Measurements from ENCODE around the gene MAP3K14. TPM values are rescaled to one million over a fixed set of nuclear protein-coding genes. Genes with fewer than 3 reads are reported as not detected.

MAP3K14 gene
- total RNA-seq, 1 experiment from 2014 or later = 10.0 TPM

DNA sequence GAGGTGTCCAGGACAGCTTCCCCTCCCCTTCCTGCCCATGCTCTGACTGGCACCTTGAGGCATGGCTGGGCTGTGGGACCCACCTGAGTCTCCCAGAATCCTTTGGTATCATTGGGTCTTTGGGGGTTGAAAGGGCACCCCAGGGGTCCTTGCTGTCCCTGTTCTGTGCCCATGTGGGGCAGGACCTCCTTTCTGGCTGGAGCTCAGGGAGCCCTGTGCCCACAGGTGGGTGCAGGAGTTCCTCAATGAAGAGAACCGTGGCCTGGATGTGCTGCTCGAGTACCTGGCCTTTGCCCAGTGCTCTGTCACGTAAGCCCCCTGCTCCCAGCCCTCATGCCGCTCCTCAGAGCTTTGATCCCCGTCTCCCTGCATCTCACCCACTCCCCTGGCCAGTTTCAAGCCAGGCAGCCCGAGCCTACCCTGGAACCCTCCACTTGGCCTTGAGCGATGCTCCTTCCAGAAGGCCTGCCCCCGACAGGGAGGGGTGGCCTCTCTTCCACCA, 83.3 kb downstream of the MAP3K14 start:
- intact Hi-C loops (cut with micrococcal nuclease; ENCODE audit: unreplicated experiment) = loop anchor here (5.0 kb wide), 1 partner anchor 194 kb away; no protein-coding TSS in a partner anchor
- Histone ChIP-seq H3K36me3 (ENCODE audit: control insufficient read depth, insufficient read depth, low read length) (no peaks in the 10 kb centered on the region), H3K9me3 (no peaks in the 10 kb centered on the region), H3K4me3 (ENCODE audit: low read depth, low read length) (no peak overlapping the region), H3K4me1 (peaks cover 16% of the 10 kb centered on the region), H3K27me3 (replicated peaks; ENCODE audit: control insufficient read depth, insufficient read depth, low read length) (no peaks in the 10 kb centered on the region)
- H3K27me3 Mint-ChIP-seq (ENCODE audit: insufficient read depth, unreplicated experiment) = peaks cover 4% of the 10 kb centered on the region
- TF ChIP-seq, protein P1, sequence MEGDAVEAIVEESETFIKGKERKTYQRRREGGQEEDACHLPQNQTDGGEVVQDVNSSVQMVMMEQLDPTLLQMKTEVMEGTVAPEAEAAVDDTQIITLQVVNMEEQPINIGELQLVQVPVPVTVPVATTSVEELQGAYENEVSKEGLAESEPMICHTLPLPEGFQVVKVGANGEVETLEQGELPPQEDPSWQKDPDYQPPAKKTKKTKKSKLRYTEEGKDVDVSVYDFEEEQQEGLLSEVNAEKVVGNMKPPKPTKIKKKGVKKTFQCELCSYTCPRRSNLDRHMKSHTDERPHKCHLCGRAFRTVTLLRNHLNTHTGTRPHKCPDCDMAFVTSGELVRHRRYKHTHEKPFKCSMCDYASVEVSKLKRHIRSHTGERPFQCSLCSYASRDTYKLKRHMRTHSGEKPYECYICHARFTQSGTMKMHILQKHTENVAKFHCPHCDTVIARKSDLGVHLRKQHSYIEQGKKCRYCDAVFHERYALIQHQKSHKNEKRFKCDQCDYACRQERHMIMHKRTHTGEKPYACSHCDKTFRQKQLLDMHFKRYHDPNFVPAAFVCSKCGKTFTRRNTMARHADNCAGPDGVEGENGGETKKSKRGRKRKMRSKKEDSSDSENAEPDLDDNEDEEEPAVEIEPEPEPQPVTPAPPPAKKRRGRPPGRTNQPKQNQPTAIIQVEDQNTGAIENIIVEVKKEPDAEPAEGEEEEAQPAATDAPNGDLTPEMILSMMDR (IDR thresholded peaks at IDR 0.05; ENCODE audit: insufficient read depth in 1 of 2, low read depth in 1 of 2, low read length in 1 of 2, severe bottlenecking in 1 of 2, unreplicated experiment in 1 of 2) = no peak
- H3K27ac Mint-ChIP-seq (ENCODE audit: unreplicated experiment) = no peak overlapping the region
- no peaks in the 10 kb centered on the region for H3K9me3 Mint-ChIP-seq (ENCODE audit: unreplicated experiment)
- H3K4me3 Mint-ChIP-seq (ENCODE audit: unreplicated experiment) = no peak overlapping the region
- DNase-seq = no peak
- H3K36me3 Mint-ChIP-seq (ENCODE audit: insufficient read depth, unreplicated experiment) = no peaks in the 10 kb centered on the region
- BruUV-seq (replicated peaks) = no TSS peak
- POLR2A ChIA-PET = no interaction called here
- CTCF ChIA-PET = no interaction called here
- H3K4me1 Mint-ChIP-seq (ENCODE audit: low read depth, unreplicated experiment) = no peaks in the 10 kb centered on the region

DNA sequence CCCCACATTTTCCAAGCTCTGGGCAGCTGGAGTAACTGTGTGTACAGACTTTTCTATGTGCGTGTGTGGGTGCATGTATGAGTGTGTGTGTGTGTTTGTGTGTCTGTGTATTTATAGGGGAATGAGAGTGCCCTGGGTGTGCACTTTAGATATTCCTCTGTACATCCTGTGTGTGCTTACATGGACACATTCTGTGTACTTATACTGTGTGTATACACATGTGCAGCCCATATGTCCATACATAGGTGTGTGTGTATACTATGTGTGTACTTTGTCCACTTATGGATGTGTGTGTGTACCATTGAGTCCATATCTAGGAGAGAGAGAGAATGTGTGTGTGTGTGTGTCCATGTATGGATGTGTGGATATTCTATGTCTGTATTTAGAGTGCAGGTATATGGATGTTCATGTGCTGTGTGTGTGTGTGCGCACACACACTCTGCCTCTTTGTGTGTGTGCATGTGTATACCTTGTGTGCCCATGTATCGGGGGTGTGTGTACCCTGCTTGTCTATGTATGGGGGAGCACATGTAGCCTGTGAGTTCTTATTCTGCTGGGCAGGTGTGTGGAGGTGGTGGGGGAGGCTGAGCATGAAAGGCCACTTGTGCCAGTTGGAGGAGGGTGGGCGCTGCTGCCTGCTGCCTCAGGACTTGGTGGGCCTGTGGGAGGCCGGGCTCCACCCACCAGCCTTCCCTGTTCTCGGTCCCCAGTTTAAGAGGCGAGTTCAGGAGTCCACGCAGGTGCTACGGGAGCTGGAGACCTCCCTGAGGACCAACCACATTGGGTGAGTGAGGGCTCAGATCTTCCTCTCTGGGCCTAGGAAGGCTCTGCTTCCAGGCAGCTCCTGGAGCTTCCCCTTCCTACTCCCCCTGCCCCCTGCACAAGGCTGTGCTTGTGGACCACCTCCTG, 84.1 kb downstream of the MAP3K14 start:
- intact Hi-C loops (cut with micrococcal nuclease; ENCODE audit: unreplicated experiment) = loop anchor here (5.0 kb wide), 1 partner anchor 195 kb away; no protein-coding TSS in a partner anchor
- Histone ChIP-seq H3K27me3 (replicated peaks; ENCODE audit: control insufficient read depth, insufficient read depth, low read length) (no peaks in the 10 kb centered on the region), H3K4me1 (peaks cover 18% of the 10 kb centered on the region), H3K9me3 (no peaks in the 10 kb centered on the region), H3K36me3 (ENCODE audit: control insufficient read depth, insufficient read depth, low read length) (no peaks in the 10 kb centered on the region), H3K4me3 (ENCODE audit: low read depth, low read length) (no peak overlapping the region)
- no peaks in the 10 kb centered on the region for H3K4me1 Mint-ChIP-seq (ENCODE audit: low read depth, unreplicated experiment)
- ChIA-PET POLR2A (interaction anchor here (0.5 kb wide), 1 partner anchor 192 kb away, joined by 3 read pairs; no protein-coding TSS in a partner anchor), CTCF (interaction anchor here (0.5 to 2.6 kb wide), 4 partner anchors 15 to 193 kb away, joined by 4 to 21 read pairs (median 5); partner anchors contain the start of gene ACBD4)
- DNase-seq = no peak
- TF ChIP-seq, protein P1 (IDR thresholded peaks at IDR 0.05; ENCODE audit: insufficient read depth in 1 of 2, low read depth in 1 of 2, low read length in 1 of 2, severe bottlenecking in 1 of 2, unreplicated experiment in 1 of 2) = no peak
- BruUV-seq (replicated peaks) = no TSS peak
- H3K27ac Mint-ChIP-seq (ENCODE audit: unreplicated experiment) = no peak overlapping the region
- H3K4me3 Mint-ChIP-seq (ENCODE audit: unreplicated experiment) = no peak overlapping the region
- H3K27me3 Mint-ChIP-seq (ENCODE audit: insufficient read depth, unreplicated experiment) = peaks cover 4% of the 10 kb centered on the region
- no peaks in the 10 kb centered on the region for H3K36me3 Mint-ChIP-seq (ENCODE audit: insufficient read depth, unreplicated experiment)
- H3K9me3 Mint-ChIP-seq (ENCODE audit: unreplicated experiment) = no peaks in the 10 kb centered on the region

DNA sequence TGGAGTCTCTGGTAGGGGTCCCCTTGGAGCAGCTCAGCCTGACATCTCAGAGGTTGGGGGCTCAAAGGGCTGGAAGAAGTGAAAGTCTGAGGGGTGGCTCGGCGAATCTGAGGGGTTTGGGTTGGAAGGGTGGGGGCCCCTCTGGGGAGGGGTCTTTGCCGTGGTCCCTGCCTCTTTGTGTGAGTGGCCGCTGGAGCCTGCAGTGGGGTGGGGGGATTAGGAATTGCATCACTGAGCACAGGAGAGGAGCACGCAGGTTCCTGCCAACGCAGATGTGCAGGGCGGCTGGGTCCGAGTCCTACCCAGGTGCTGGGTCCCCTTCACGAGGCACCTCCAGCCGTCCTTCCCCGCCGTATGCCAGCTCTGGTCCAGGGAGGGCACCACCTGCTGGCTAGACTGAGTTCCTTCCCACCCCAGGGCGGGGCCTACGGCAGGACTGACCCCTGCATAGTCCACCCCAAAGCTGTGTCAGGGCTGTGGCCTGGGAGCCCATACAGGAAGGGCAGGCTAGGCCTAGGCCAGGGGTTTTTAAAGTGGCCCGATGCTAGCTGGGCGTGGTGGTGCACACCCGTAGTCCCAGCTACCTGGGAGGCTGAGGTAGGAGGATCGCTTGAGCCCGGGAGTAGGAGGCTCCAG, 85.2 kb downstream of the MAP3K14 start:
- Mint-ChIP-seq H3K9me3 (ENCODE audit: unreplicated experiment) (no peaks in the 10 kb centered on the region), H3K27me3 (ENCODE audit: insufficient read depth, unreplicated experiment) (peaks cover 4% of the 10 kb centered on the region), H3K36me3 (ENCODE audit: insufficient read depth, unreplicated experiment) (no peaks in the 10 kb centered on the region), H3K27ac (ENCODE audit: unreplicated experiment) (no peak overlapping the region), H3K4me1 (ENCODE audit: low read depth, unreplicated experiment) (no peaks in the 10 kb centered on the region), H3K4me3 (ENCODE audit: unreplicated experiment) (no peak overlapping the region)
- no peak overlapping the region for H3K4me3 ChIP-seq (ENCODE audit: low read depth, low read length)
- intact Hi-C loops (cut with micrococcal nuclease; ENCODE audit: unreplicated experiment) = loop anchor here (5.0 kb wide), 1 partner anchor 196 kb away; no protein-coding TSS in a partner anchor
- H3K9me3 ChIP-seq = no peaks in the 10 kb centered on the region
- TF ChIP-seq, protein P1 (IDR thresholded peaks at IDR 0.05; ENCODE audit: insufficient read depth in 1 of 2, low read depth in 1 of 2, low read length in 1 of 2, severe bottlenecking in 1 of 2, unreplicated experiment in 1 of 2) = peak; percentile 48 to 53
- no peaks in the 10 kb centered on the region for H3K36me3 ChIP-seq (ENCODE audit: control insufficient read depth, insufficient read depth, low read length)
- ChIA-PET POLR2A (interaction anchor here (1.0 kb wide), 1 partner anchor 34 kb away, joined by 3 read pairs; no protein-coding TSS in a partner anchor), CTCF (interaction anchor here (0.5 to 2.6 kb wide), 6 partner anchors 12 to 194 kb away, joined by 3 to 23 read pairs (median 5); partner anchors contain the start of gene ACBD4)
- H3K27me3 ChIP-seq (replicated peaks; ENCODE audit: control insufficient read depth, insufficient read depth, low read length) = no peaks in the 10 kb centered on the region
- H3K4me1 ChIP-seq = peaks cover 18% of the 10 kb centered on the region
- DNase-seq = peak; percentile 67 to 69
- BruUV-seq (replicated peaks) = no TSS peak

All from Caco-2 (cell line).